Transverse colon (tissue), 4 donors: Measurements from ENCODE around the gene RBBP8. TPM values are rescaled to one million over a fixed set of nuclear protein-coding genes. Genes with fewer than 3 reads are reported as not detected.
"Not testable (repeated sequence)": the region's sequence is repeated elsewhere in the genome, so short reads cannot be mapped to it uniquely, and the experiment has no call there.

ENCODE experiments used
- DNase-seq: peaks from one replicate; pipeline ENCODE4 v3.0.0-alpha.2; 2019
- H3K27ac ChIP-seq, 4 donors: fragments of 200-600 bp; sonication (generic); 2 replicates each; pipeline ENCODE4 v1.5.1; 2016 to 2018; ENCODE audit warnings: inconsistent platforms in 4 of 4
- H3K27me3 ChIP-seq: fragments of 200-600 bp; sonication (generic); 2 replicates; pipeline ENCODE4 v1.5.1; 2017; ENCODE audit warnings: inconsistent platforms
- H3K36me3 ChIP-seq, 4 donors: fragments of 200-600 bp; sonication (generic); 2 replicates each; pipeline ENCODE4 v1.5.1; 2017 to 2019; ENCODE audit warnings: inconsistent platforms in 4 of 4
- H3K4me1 ChIP-seq, 4 donors: fragments of 200-600 bp; sonication (generic); 2 replicates each; pipeline ENCODE4 v1.5.1; 2017 to 2020; ENCODE audit warnings: inconsistent platforms in 4 of 4
- H3K4me3 ChIP-seq, 4 donors: fragments of 200-600 bp; sonication (generic); 1 replicate in 1 of 4; 2 replicates in 3 of 4; pipeline versions ENCODE4 v1.5.1 to v1.6.1; 2017 to 2019; ENCODE audit warnings: inconsistent platforms in 4 of 4
- H3K9me3 ChIP-seq, 2 donors: fragments of 200-600 bp; sonication (generic); 2 replicates each; pipeline ENCODE4 v1.5.1; 2017 to 2019; ENCODE audit warnings: inconsistent platforms in 2 of 2
- EP300 ChIP-seq: sonication (generic); formaldehyde crosslinking; IDR thresholded peaks from one replicate; pipeline ENCODE4 v1.6.1; 2017; ENCODE audit warnings: antibody characterized with exemption, low read depth
- POLR2A ChIP-seq: fragments of 450-650 bp; IDR thresholded peaks from one replicate; pipeline ENCODE4 v1.6.1; 2016; ENCODE audit warnings: antibody characterized with exemption, mild to moderate bottlenecking, moderate library complexity
- POLR2AphosphoS5 ChIP-seq, 3 donors: sonication (generic); formaldehyde crosslinking; IDR thresholded peaks; one replicate each; pipeline ENCODE4 v1.6.1; 2016; ENCODE audit warnings: antibody characterized with exemption in 3 of 3
- WGBS, 2 donors: methylation state at CpG; one replicate each; pipeline ENCODE4 v1.1.5; 2018; ENCODE audit warnings: low coverage in 1 of 2; 5-methylcytosine and 5-hydroxymethylcytosine counted together
- in situ Hi-C, 4 donors: fragments of 200-750 bp; cut with MboI; loops; one replicate each; pipeline versions ENCODE4 v1.15.0 to v1.15.1; 2017; ENCODE audit warnings: low sequenced_read_pairs in 3 of 4, low pct_ligation_motif_present in 1 of 4, low pct_unique_long_range_greater_than_20kb in 1 of 4
- intact Hi-C: fragments of 100-400 bp; cut with DNase I; formaldehyde crosslinking; loops from one replicate; pipeline ENCODE4 v1.15.1; 2023; ENCODE audit warnings: low total_unique reads
- total RNA-seq, 4 donors: library from RNA; depleted of rRNA; stranded (reverse); fragments of >200 nt; gene quantifications; one replicate each; pipeline ENCODE4 v1.1.0, GENCODE V29; 2016
- TF ChIP-seq, protein P1 (sequence below), 5 experiments: fragments of 200-600 bp in 3 of 5; fragments of 450-650 bp in 2 of 5; sonication (generic) in 3 of 5; IDR thresholded peaks; 1 replicate in 2 of 5; 2 replicates in 3 of 5; pipeline ENCODE4 v1.5.1; 2016 to 2017; ENCODE audit warnings: antibody characterized with exemption in 5 of 5, inconsistent platforms in 3 of 5, mild to moderate bottlenecking in 2 of 5, moderate library complexity in 1 of 5

RBBP8 gene
- total RNA-seq: 10 to 100 TPM; 20.7 to 44.1 (median 38.6) TPM

DNA sequence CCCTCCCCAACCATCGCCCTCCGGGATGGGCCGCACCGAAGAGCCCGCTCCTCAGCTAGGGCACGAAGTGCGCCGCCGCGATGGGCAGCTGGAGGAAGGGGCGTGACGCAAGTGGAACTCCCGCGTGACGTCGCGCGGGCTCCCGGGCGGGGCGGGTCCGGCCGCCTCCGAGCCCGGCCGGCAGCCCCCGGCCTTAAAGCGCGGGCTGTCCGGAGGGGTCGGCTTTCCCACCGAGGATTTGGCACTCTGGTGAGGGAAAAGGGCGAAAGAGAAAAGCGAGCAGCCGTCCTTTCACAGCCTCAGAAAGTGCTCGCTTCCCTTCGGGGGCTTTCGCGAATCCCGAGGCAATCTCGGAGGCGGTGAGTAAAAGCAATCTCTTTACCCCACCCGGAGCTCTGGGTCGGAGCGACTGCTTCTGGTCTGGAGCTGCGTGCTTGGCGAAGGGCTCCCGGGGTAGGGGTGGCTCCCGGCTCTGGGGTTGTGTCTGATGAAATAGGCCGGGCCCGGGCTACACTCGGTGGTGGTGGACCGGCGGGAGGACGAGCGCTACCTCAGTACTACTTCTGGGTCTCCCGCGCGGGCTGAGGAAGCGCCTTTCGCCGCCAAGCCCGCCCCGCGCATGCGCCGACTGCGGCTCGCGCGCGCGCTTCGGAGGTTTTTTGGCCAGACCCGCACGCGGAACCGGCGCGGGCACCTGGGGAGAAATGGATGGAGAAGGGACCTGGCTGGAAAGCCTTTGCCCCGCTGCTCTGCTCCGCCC lies at the start of gene RBBP8:
TSS of gene RBBP8 (plus strand) at position 123 of the 760 bp plus-strand sequence. CDS start 3,524 bp downstream, outside the sequence.
- no peaks in the 10 kb centered on the region for H3K27me3 ChIP-seq
- in situ Hi-C loops (no loop called here), intact Hi-C loops (no loop called here)

DNA sequence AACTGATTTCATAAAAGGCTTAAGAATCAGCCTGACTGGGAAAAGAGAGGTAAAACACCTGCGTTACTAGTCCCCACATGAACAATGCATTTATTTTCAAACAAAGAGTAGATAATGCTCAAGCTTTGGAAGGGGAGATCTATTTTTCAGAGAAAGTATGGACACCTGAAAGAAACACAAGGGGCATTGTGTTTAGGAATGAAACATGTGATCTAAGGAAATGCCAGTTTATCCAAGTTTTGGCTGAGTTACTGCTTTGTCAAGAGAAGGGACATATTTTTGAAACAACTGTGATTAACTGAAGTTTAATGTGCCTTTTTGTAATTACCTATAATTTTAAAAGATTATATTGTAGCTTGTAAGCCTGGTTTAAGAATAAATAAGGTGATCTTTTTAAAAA lies 49.3 kb upstream of the RBBP8 start:
- in situ Hi-C loops: no loop called here
- no peak for TF ChIP-seq EP300
- intact Hi-C loops: no loop called here
- H3K27me3 ChIP-seq: no peaks in the 10 kb centered on the region
- H3K27ac ChIP-seq: no peak overlapping the region
- no peak for DNase-seq
- H3K4me3 ChIP-seq: no peak overlapping the region
- H3K9me3 ChIP-seq: no peaks in the 10 kb centered on the region
- no peaks in the 10 kb centered on the region for H3K36me3 ChIP-seq
- no peaks in the 10 kb centered on the region for H3K4me1 ChIP-seq
- 65 to 67% methylated on average over 1 of the region's 1 CpG for WGBS, 2 donors

More for the DNA sequence above, at the start of gene RBBP8:
- TF ChIP-seq, protein P1, sequence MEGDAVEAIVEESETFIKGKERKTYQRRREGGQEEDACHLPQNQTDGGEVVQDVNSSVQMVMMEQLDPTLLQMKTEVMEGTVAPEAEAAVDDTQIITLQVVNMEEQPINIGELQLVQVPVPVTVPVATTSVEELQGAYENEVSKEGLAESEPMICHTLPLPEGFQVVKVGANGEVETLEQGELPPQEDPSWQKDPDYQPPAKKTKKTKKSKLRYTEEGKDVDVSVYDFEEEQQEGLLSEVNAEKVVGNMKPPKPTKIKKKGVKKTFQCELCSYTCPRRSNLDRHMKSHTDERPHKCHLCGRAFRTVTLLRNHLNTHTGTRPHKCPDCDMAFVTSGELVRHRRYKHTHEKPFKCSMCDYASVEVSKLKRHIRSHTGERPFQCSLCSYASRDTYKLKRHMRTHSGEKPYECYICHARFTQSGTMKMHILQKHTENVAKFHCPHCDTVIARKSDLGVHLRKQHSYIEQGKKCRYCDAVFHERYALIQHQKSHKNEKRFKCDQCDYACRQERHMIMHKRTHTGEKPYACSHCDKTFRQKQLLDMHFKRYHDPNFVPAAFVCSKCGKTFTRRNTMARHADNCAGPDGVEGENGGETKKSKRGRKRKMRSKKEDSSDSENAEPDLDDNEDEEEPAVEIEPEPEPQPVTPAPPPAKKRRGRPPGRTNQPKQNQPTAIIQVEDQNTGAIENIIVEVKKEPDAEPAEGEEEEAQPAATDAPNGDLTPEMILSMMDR (IDR thresholded peaks at IDR 0.05): no peak
- TF ChIP-seq POLR2AphosphoS5 (IDR thresholded peaks at IDR 0.05): peak; percentile 57 to 69 (median 64)
- TF ChIP-seq POLR2A: peak; percentile 79
- peaks cover 0 to 12% (median 8%) of the 10 kb centered on the region in 4 donors for H3K4me1 ChIP-seq
- H3K36me3 ChIP-seq: no peaks in the 10 kb centered on the region
- peak; percentile 88 for DNase-seq
- H3K4me3 ChIP-seq: peak within 1 kb of the TSS; percentile 62 to 80 (median 66)
- H3K9me3 ChIP-seq: no peaks in the 10 kb centered on the region
- peak within 1 kb of the TSS; percentile 90 to 96 (median 94) for H3K27ac ChIP-seq
- WGBS, 2 donors: 1% methylated on average over 75 of the region's 82 CpGs; no CpG with 5 or more reads in 1 of the 2 donors

DNA sequence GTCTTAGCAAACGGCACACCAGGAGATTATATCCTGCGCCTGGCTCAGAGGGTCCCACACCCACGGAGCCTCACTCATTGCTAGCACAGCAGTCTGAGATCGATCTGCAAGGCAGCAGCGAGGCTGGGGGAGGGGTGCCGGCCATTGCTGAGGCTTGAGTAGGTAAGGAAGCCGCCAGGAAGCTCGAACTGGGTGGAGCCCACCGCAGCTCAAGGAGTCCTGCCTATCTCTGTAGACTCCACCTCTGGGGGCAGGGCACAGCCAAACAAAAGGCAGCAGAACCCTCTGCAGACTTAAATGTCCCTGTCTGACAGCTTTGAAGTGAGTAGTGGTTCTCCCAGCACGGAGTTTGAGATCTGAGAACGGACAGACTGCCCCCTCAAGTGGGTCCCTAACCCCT lies 47.4 kb upstream of the RBBP8 start:
- H3K4me3 ChIP-seq, H3K36me3 ChIP-seq, in situ Hi-C loops, H3K9me3 ChIP-seq, intact Hi-C loops, H3K27ac ChIP-seq, H3K4me1 ChIP-seq, H3K27me3 ChIP-seq, DNase-seq: not testable (repeated sequence)
- 94% methylated on average over 11 of the region's 11 CpGs; no CpG with 5 or more reads in 1 of the 2 donors for WGBS, 2 donors

DNA sequence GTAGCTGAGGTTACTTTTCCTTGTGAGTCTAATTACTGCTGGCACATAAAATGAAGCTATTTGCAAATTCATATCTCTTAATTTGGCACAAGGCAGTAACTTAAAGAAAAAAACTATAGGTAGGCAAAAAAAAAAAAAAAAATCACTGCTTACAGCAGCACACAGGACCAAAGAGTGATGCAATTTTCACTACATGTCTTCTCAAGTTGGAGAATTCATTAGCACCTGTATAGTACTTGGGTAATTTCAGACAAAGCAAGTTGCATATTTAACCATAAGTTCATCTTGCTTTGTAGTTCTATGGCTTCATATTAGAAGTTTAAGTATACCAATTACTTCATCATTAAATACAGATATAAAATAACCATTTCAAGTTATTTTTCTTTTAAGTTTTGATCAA lies 33.7 kb upstream of the RBBP8 start:
- in situ Hi-C loops: no loop called here

DNA sequence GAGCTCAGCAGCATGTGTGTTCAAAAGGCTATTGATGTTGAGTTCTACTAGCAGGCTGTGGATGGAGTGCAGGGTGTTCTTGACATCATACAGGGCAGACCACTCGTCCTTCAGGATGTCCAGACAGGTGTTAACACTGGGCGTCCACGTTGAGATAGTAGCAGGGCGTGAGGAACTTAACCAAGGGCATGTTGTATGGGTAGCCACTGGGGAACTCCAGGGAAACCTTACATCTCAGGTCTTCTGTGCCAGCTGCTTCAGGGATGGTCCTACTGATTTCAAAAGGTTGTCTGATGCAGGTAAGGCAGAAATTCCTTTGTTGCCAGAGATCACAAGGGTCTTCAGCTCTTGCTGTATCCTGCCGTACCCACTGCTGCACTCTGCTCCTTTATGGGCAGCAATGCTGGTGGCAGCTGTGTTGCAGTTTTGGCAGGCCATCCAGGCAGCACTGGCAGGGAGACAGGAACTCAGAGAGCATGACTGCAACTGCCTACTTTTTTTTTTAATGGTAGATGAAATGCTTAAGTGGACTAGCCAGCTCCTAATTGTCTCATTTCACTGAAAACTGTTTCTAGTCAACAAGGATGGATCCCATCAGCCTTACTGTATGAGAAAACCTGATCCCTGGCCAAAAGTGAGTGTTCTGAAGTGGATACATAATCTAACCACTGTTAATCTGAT lies 32.4 kb upstream of the RBBP8 start:
- Histone ChIP-seq H3K27ac (no peak overlapping the region), H3K27me3 (no peaks in the 10 kb centered on the region), H3K4me1 (no peaks in the 10 kb centered on the region), H3K36me3 (no peaks in the 10 kb centered on the region), H3K4me3 (no peak overlapping the region), H3K9me3 (no peaks in the 10 kb centered on the region)
- in situ Hi-C loops (no loop called here), intact Hi-C loops (no loop called here)
- 80 to 82% methylated on average over 2 to 5 of the region's 5 CpGs for WGBS, 2 donors
- TF ChIP-seq POLR2AphosphoS5 (IDR thresholded peaks at IDR 0.05): no peak
- DNase-seq: no peak

More for the DNA sequence above, 33.7 kb upstream of the RBBP8 start:
- TF ChIP-seq, protein P1 (IDR thresholded peaks at IDR 0.05): no peak
- TF ChIP-seq POLR2AphosphoS5 (IDR thresholded peaks at IDR 0.05): no peak
- Histone ChIP-seq H3K36me3 (no peaks in the 10 kb centered on the region), H3K4me3 (no peak overlapping the region), H3K27me3 (no peaks in the 10 kb centered on the region), H3K4me1 (no peaks in the 10 kb centered on the region), H3K9me3 (no peaks in the 10 kb centered on the region), H3K27ac (no peak overlapping the region)
- intact Hi-C loops: no loop called here
- DNase-seq: no peak
